Stimulated activated CD4-positive, alpha-beta T cell treated with anti-CD3 and anti-CD28 coated beads, Interleukin-15, amount 100 ng/mL, for 24 hours (primary cell): ENCODE measurements around the gene MALRD1.

Experiments used
- DNase-seq: peaks from one replicate; pipeline ENCODE4 v3.0.0-alpha.2; 2020

MALRD1 gene

DNA sequence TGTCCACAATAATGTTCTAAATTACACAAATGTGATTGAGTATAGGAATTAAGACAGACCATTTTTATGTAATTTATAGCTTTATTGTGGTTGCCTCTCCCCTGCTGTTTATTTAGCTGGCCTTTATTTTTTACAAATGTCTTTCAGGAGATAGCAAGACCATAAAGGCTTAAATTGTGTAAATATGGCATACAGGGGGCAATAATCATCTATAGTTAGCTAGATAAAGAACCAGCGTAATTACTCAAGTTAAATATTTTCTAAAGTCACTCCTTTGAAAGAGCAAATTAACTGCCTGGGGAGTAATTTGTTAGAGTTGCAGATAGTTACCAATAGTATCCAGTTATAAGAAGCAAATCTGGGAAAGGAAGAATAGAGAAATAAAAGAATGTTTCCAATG, at the start of gene MALRD1:
Gene MALRD1, plus strand, starts transcription at position 313 of the 400 bp plus-strand sequence. CDS start 138 bp downstream, outside the sequence.
- DNase-seq = no peak

DNA sequence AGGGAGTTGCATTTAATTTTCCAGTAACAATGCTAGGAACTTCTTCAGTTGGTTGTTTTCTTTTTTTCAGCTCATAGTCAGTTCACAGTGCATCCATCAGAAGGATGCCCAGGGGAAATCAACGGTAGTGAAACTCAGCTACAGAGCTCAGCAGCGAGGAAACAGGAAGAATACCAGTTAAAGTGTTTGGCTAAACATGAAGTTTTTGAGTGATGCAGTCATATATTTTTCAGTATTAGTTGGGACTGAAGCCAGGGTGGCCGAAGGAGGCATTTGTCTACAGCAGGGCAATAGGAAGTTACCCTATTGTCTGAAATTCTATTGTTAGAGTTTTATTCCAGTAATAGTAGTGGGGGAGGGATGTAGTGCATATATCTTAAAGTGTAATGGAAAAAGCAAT, 45.3 kb upstream of the MALRD1 start:
- DNase-seq = no peak

- no peak for DNase-seq
These were observed 36.5 kb upstream of the MALRD1 start for GRCh38 chr10:19012111-19012510.

DNA sequence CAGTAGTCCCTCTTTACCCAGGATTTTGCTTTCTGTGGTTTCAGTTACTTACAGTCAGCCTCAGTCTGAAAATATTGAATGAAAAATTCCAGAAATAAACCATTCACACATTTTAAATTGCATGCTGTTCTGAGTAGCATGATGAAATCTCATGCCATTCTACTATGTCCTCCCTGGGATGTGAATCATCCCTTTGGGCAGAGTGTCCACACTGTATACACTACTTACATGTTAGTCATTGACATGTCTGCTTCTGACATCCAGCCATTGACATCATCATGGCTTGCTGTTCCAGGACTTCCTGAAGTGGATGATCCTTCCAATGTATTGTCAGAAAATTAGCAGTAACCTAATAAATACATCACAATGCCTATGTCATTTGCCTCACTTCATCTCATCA, 34.6 kb upstream of the MALRD1 start:
- no peak for DNase-seq

- DNase-seq = no peak
These were observed 34.1 kb upstream of the MALRD1 start for GRCh38 chr10:19014498-19014897.

DNA sequence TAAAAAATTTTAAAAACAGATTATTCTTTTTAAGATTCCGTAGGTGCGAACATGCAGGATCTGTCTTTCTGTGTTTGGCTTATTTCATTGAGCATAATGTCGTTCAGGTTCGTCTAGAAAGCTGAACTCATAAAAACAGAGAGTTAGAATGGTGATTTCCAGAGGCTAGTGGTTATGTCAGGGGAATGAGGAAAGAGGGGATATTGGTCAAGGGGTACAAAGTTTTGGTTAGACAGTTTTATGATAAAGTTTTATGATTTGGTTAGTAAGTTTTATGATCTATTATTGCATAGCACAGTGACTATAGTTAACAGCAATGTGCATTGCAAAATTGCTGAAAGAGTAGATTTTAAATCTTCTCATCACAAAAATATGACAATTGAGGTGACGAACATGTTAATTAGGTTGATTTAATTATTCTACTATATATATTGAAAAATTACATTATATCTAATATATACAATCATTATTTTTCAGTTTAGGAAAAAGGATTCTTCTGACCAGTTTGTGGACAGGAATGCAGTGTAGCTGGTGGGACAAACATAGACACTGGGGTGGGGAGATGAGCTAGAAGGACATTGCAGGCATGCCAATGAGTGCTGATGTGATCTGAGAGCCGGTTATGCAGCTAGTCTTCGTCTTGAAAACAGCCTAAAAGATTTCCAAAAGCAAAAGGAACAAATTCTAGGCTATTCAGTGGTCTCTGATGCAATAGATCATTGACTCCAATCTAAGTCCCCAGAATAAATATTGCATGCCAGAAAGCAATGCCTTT, 31.3 kb upstream of the MALRD1 start:
- DNase-seq = no peak

DNA sequence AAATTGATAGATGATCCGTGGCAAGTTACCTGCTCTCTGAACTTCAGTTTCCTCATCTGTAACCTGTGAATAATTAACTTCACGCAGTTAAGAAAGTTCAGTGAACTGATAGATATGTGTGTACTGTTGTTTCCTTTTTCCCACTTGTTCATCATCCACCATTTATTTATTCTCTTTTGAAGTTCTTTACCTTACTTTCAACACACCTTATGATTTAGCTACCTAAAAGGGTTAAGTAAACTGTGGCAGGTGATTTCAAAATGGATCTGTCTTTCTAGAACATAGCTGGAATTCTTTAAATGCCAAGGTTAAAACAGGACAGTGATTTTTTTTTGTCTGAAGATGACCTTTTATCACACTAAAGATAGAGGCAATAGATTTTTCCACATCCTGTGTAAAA, 27.4 kb upstream of the MALRD1 start:
- DNase-seq = no peak

DNA sequence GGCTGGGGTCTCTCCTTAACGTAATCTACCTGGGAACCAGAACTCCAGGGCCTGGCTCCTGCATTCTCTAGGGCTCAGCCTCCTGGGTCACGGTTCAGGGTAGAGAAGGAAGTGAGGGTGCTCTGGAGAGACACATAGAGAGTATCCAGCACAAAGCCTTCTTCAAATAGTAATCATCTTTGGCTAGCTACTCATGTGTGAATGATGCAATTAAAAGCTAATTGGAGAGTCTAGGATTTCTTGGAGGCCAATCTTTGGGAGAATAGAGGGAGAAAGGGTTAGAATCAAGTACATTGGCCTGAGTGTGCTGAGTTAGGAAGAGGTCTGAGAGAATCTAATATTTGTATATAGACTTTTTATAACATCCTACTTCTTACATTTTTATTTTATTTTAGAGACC, 24.0 kb upstream of the MALRD1 start:
- no peak for DNase-seq

DNA sequence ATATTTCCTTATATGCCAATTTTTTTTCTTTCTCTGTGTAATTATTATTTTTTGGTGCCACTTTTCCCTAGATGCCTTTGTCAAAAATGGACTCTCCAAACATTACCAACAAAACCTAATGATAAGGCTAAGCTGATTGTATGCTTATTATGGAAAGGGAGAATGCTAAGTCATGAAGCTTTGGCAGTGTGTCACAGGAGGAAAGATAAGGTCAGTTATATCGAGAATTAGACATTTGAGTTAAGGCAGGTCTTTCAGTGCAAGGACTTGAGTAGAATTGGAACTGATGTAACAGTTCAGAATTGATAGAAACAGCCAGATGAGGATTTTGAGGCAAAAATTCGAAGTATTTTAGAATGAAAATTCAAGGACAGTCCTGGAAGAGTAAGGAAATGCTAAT, 16.8 kb upstream of the MALRD1 start:
- no peak for DNase-seq

DNA sequence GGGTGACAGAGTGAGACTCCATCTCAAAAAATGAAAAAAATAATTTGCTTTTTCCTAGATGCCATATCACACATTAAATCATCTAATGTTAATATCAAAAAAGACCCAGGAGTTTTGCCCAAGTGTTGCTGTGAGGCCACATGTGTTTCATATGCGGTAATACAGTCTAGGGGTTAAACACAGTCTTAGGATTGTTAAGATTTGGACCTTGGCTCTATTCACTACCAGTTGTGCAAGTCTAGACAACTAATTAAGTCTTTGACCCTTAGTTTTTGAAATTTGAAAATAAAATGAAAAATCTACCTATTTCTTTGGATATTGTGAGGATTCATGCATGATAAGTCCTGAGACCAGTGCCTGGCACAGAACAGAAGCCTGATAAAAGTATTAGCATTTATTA, 14.9 kb upstream of the MALRD1 start:
- DNase-seq = no peak

DNA sequence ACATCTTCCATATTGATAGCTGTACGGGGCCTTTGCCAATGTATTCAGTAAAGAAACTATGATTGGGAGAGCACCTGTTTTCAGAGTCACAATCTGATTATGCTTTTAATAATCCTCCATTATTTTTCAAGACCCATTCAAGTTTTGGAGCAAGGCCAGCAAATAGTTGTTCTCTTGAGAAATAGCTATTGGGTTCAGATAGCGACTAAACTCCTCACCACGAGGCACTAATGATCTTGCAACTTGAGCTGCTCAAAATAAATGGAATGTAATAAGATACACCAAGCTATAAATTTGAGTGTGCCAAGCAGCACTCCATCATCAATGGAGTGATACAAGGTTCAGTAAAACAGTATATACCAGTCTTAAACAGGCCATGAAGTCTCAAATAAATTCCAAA, 7.4 kb upstream of the MALRD1 start:
- DNase-seq = no peak

DNA sequence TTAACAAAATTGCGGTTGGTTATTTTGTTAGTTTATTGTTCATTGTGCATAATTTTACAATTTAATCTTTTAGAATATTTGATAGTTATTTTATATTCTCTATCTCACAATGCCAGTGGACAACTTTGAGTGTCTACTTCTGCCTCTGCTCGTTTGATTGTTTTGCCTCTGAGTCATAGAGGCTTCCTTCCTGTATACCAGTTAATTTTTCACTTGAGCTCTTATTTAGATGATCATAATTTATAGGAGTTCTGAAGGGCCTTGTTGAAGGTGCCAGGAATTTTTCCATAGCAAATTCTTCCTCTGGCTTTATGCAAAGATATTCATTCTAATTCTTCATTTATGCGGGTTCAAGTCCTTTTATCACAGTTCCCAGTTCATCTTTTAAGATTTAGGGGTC, 5.2 kb upstream of the MALRD1 start:
- DNase-seq = no peak

DNA sequence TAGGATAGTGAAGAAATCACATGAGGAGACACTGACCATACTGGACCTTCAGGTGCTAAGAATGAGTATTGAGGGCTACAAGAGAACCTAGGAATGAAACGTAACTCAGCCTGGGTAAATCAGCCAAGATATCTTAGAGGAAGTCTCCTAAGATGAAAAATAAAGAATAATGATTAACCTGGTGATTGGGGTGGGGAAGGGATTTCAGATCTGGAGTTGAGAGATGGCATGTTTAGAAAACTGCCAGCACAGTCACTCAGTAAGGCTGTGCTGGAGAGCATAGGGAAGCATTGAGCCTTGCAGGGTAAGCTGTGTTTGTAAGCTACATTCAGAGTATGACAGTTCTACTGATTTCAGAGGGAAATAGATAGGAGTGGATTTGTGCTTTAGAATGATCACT, 1.9 kb upstream of the MALRD1 start:
- DNase-seq = no peak

GRCh38 chr10:19048891-19049290, 290 bp downstream of the MALRD1 start:
- no peak for DNase-seq

- DNase-seq = no peak
These were observed 966 bp downstream of the MALRD1 start for GRCh38 chr10:19049567-19049966.

- no peak for DNase-seq
These were observed 5.8 kb downstream of the MALRD1 start for GRCh38 chr10:19054289-19054835.

DNA sequence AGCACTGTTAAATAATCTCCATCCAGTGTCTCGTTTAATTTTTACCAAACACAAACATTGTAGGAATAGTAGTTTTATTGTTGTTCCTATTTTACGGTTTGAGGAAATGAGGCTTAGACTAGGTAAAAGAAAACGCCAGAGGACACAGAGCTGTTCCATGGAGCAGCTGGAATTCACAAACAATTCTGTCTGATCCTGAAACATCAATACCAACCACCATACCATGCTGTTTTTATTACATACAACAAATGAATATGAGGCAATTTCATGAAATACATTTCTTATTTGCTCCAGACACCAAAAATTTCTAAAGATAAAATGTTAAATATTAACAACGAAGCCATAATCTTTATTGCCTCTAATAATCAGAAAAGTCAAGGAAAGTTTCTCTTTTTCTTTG, 9.4 kb downstream of the MALRD1 start:
- no peak for DNase-seq

GRCh38 chr10:19063986-19064385, 15.4 kb downstream of the MALRD1 start:
- DNase-seq = no peak

GRCh38 chr10:19071946-19072345, 23.3 kb downstream of the MALRD1 start:
- no peak for DNase-seq

GRCh38 chr10:19077276-19077675, 28.7 kb downstream of the MALRD1 start:
- no peak for DNase-seq

DNA sequence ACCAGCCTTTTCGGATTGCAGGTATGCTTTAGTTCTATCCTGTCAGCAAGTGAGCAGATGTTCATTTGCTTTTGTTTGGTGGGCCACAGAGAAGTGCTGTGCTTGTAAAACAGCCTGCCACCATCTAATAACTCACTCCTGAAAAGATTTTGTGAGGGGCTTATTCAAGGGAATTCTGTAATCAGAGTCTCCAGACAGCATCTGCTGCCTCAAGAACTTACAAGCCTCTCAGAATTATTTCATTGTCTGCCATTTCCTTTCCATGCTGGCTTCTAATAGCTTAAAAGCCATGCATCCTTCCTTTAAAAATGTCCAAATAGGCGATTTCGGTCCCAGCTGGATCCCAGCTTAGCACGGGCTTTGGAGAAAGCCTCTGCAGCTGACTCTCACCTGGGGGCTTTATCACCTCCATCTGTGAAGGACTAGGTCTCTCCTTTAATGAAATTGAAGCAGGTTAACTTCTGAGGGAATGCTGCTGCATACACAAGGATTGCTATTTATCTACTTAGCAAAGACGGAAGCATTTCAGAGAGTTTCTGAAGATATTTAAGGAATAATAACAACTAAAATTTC, 48.0 kb downstream of the MALRD1 start:
- DNase-seq = no peak

GRCh38 chr10:19097151-19097550, 48.5 kb downstream of the MALRD1 start:
- no peak for DNase-seq

- no peak for DNase-seq
These were observed 50.2 kb downstream of the MALRD1 start for GRCh38 chr10:19098803-19099202.

DNA sequence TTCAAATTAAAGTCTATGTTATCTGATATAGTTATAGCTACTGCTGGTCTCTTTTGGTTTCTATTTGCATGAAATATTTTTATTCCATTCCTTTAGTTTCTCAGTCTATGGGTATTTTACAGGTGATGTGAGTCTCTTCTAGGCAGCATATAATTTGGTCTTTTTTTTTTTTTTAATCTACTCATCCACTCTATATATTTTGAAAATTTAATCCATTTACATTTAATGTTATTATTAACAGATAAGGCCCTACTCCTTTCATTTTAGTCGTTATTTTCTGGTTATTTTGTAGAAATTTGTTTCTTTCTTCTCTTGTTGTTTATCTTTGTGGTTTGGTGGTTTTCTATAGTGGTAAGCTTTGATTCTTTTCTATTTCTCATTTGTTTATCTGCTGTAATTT, 58.8 kb downstream of the MALRD1 start:
- DNase-seq = no peak
